SK-N-SH treated with all-trans-retinoic acid at 6 μM for 48 hours (cell line): Measurements from ENCODE around the gene RNF144B.
A peak's percentile ranks its signal among the peaks of the same experiment; 100 is the strongest.

Experiments
- ATAC-seq: fragments of 200-7000 bp; cut with Tn5 transposase; 3 replicates; pipeline ENCODE4 v1.9.1; 2020; ENCODE audit warnings: mild to moderate bottlenecking, moderate library complexity
- ARNTL ChIP-seq: fragments of 450-650 bp; formaldehyde crosslinking; IDR thresholded peaks from 2 replicates; pipeline ENCODE4 v1.5.0; 2020; ENCODE audit warnings: low read depth, mild to moderate bottlenecking, moderate library complexity, borderline replicate concordance
- BACH2 ChIP-seq: fragments of 250-450 bp; sonication (Bioruptor Pico); IDR thresholded peaks from 2 replicates; pipeline ENCODE4 v1.9.0; 2021; ENCODE audit warnings: mild to moderate bottlenecking, borderline replicate concordance
- CSDC2 ChIP-seq: fragments of 250-450 bp; sonication (Bioruptor Pico); IDR thresholded peaks from 2 replicates; pipeline ENCODE4 v1.5.0; 2020; ENCODE audit warnings: mild to moderate bottlenecking, moderate library complexity
- ESRRG ChIP-seq: fragments of 250-450 bp; sonication (Bioruptor Pico); IDR thresholded peaks from 2 replicates; pipeline ENCODE4 v1.6.1; 2021; ENCODE audit warnings: mild to moderate bottlenecking
- GLIS3 ChIP-seq: fragments of 250-450 bp; sonication (Bioruptor Pico); IDR thresholded peaks from 2 replicates; pipeline ENCODE4 v1.5.0; 2020; ENCODE audit warnings: mild to moderate bottlenecking, moderate library complexity
- ISL1 ChIP-seq: fragments of 250-450 bp; sonication (Bioruptor Pico); IDR thresholded peaks from 2 replicates; pipeline ENCODE4 v2.1.2; 2022; ENCODE audit warnings: mild to moderate bottlenecking, moderate library complexity
- OSR1 ChIP-seq: fragments of 250-450 bp; sonication (Bioruptor Pico); IDR thresholded peaks from 2 replicates; pipeline ENCODE4 v1.8.0; 2022; ENCODE audit warnings: moderate library complexity, mild to moderate bottlenecking, inconsistent platforms
- PPARA ChIP-seq: fragments of 250-450 bp; sonication (Bioruptor Pico); IDR thresholded peaks from 2 replicates; pipeline ENCODE4 v1.5.0; 2020; ENCODE audit warnings: mild to moderate bottlenecking, borderline replicate concordance
- RARB ChIP-seq: fragments of 250-450 bp; sonication (Bioruptor Pico); IDR thresholded peaks from 2 replicates; pipeline ENCODE4 v1.8.0; 2021; ENCODE audit warnings: mild to moderate bottlenecking, moderate library complexity
- TCF4 ChIP-seq: fragments of 250-450 bp; sonication (Bioruptor Pico); IDR thresholded peaks from 2 replicates; pipeline ENCODE4 v1.8.0; 2021; ENCODE audit warnings: mild to moderate bottlenecking, moderate library complexity, borderline replicate concordance
- TOX ChIP-seq: fragments of 250-450 bp; sonication (Bioruptor Pico); IDR thresholded peaks from 2 replicates; pipeline ENCODE4 v1.8.0; 2021; ENCODE audit warnings: mild to moderate bottlenecking, moderate library complexity, borderline replicate concordance
- ZC3H10 ChIP-seq: fragments of 250-450 bp; sonication (Bioruptor Pico); IDR thresholded peaks from 2 replicates; pipeline ENCODE4 v1.5.1; 2021; ENCODE audit warnings: mild to moderate bottlenecking, moderate library complexity
- ZFP3 ChIP-seq: fragments of 250-450 bp; sonication (Bioruptor Pico); IDR thresholded peaks from 2 replicates; pipeline ENCODE4 v1.5.0; 2020; ENCODE audit warnings: mild to moderate bottlenecking, moderate library complexity
- ZNF565 ChIP-seq: fragments of 450-650 bp; formaldehyde crosslinking; conservative IDR thresholded peaks from 2 replicates; pipeline ENCODE4 v1.5.0; 2020; ENCODE audit warnings: low read depth, mild to moderate bottlenecking, moderate library complexity
- ZNF70 ChIP-seq: fragments of 450-650 bp; formaldehyde crosslinking; IDR thresholded peaks from 2 replicates; pipeline ENCODE4 v1.5.0; 2020; ENCODE audit warnings: mild to moderate bottlenecking, moderate library complexity
- ZNF8 ChIP-seq: fragments of 450-650 bp; formaldehyde crosslinking; IDR thresholded peaks from 2 replicates; pipeline ENCODE4 v1.5.0; 2020; ENCODE audit warnings: mild to moderate bottlenecking, moderate library complexity
- TF ChIP-seq, protein P1 (sequence below): fragments of 250-450 bp; sonication (Bioruptor Pico); IDR thresholded peaks from 2 replicates; pipeline ENCODE4 v1.5.1; 2021; ENCODE audit warnings: mild to moderate bottlenecking, moderate library complexity
- TF ChIP-seq, protein P2 (sequence below): fragments of 250-450 bp; sonication (Bioruptor Pico); IDR thresholded peaks from 2 replicates; pipeline ENCODE4 v1.5.1; 2020; ENCODE audit warnings: low read depth, mild to moderate bottlenecking, moderate library complexity
- TF ChIP-seq, protein P3 (sequence below): fragments of 250-450 bp; sonication (Bioruptor Pico); IDR thresholded peaks from 2 replicates; pipeline ENCODE4 v1.8.0; 2020; ENCODE audit warnings: mild to moderate bottlenecking, moderate library complexity, borderline replicate concordance
- TF ChIP-seq, protein P4 (sequence below): fragments of 250-450 bp; sonication (Bioruptor Pico); IDR thresholded peaks from 2 replicates; pipeline ENCODE4 v1.8.0; 2021; ENCODE audit warnings: low read depth, mild to moderate bottlenecking, moderate library complexity, borderline replicate concordance

RNF144B gene

DNA sequence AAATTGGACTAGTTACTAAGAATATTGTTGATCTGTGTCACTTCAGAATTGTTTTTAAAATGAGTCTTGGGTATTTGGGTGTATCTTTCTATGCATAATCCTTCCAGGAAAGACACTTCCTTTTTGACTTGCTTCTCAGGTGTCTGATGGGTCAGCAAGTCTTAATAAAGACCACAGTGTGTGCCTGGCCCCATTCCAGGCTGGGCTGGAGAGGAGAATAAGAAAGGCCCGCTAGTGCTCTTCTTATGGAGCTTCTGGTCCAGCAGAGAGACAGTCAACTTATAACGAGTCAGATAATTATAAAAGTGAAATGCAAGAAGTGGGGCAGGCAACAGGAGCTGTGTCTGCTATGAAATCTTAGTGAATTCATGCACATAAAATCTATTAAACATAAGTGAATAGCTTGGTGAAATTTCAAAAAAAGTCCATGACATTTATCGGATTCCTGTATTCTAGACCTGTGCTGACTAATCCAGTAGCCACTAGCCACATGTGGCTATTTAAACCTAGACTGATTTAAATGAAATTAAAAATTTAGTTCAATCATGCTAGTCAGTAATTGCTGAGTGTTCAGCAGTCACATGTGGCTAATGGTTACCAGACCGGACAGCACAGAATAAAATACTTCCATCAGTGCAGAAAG is 42.6 kb downstream of the RNF144B start:
- TF ChIP-seq, protein P1, sequence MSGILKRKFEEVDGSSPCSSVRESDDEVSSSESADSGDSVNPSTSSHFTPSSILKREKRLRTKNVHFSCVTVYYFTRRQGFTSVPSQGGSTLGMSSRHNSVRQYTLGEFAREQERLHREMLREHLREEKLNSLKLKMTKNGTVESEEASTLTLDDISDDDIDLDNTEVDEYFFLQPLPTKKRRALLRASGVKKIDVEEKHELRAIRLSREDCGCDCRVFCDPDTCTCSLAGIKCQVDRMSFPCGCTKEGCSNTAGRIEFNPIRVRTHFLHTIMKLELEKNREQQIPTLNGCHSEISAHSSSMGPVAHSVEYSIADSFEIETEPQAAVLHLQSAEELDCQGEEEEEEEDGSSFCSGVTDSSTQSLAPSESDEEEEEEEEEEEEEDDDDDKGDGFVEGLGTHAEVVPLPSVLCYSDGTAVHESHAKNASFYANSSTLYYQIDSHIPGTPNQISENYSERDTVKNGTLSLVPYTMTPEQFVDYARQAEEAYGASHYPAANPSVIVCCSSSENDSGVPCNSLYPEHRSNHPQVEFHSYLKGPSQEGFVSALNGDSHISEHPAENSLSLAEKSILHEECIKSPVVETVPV (CRISPR knock-in tag), result no peak
- TF ChIP-seq ZC3H10 (CRISPR knock-in tag), result no peak
- TF ChIP-seq ZFP3 (CRISPR knock-in tag), result no peak
- TF ChIP-seq, protein P2, sequence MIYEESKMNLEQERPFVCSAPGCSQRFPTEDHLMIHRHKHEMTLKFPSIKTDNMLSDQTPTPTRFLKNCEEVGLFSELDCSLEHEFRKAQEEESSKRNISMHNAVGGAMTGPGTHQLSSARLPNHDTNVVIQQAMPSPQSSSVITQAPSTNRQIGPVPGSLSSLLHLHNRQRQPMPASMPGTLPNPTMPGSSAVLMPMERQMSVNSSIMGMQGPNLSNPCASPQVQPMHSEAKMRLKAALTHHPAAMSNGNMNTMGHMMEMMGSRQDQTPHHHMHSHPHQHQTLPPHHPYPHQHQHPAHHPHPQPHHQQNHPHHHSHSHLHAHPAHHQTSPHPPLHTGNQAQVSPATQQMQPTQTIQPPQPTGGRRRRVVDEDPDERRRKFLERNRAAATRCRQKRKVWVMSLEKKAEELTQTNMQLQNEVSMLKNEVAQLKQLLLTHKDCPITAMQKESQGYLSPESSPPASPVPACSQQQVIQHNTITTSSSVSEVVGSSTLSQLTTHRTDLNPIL (CRISPR knock-in tag), result no peak
- TF ChIP-seq ESRRG (CRISPR knock-in tag), result no peak
- TF ChIP-seq, all 23 proteins: peak for 0

DNA sequence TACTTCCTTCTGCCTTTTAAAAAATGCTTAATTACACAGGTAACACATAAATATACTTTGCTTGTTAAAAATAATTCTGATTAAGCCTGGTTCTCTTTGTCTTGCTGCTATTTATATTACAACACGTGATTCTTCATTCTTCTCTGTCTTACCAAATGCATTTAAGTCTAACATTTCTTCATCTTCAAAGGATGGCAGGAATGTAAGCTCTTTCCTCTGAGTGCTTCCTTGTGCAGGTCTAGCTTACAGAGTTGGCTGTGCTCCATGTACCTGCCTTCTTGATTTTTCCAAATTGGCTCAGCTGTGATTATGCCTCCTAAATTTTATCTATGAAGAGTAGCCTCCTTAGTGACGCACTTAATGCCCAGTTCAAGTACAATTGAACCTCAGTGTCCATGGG is 44.4 kb downstream of the RNF144B start:
- TF ChIP-seq GLIS3, result no peak
- no peak for TF ChIP-seq OSR1
- TF ChIP-seq TCF4 (CRISPR knock-in tag), result no peak
- no peak for TF ChIP-seq ZC3H10 (CRISPR knock-in tag)
- no peak for TF ChIP-seq RARB (CRISPR knock-in tag)
- TF ChIP-seq, protein P2 (CRISPR knock-in tag), result no peak
- TF ChIP-seq PPARA (CRISPR knock-in tag), result no peak
- TF ChIP-seq BACH2 (CRISPR knock-in tag), result no peak
- TF ChIP-seq, protein P3, sequence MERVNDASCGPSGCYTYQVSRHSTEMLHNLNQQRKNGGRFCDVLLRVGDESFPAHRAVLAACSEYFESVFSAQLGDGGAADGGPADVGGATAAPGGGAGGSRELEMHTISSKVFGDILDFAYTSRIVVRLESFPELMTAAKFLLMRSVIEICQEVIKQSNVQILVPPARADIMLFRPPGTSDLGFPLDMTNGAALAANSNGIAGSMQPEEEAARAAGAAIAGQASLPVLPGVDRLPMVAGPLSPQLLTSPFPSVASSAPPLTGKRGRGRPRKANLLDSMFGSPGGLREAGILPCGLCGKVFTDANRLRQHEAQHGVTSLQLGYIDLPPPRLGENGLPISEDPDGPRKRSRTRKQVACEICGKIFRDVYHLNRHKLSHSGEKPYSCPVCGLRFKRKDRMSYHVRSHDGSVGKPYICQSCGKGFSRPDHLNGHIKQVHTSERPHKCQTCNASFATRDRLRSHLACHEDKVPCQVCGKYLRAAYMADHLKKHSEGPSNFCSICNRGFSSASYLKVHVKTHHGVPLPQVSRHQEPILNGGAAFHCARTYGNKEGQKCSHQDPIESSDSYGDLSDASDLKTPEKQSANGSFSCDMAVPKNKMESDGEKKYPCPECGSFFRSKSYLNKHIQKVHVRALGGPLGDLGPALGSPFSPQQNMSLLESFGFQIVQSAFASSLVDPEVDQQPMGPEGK (CRISPR knock-in tag), result no peak
- no peak for TF ChIP-seq ZNF70 (CRISPR knock-in tag)
- no peak for TF ChIP-seq ZNF8 (CRISPR knock-in tag)
- no peak for TF ChIP-seq ISL1 (CRISPR knock-in tag)
- TF ChIP-seq, protein P4, sequence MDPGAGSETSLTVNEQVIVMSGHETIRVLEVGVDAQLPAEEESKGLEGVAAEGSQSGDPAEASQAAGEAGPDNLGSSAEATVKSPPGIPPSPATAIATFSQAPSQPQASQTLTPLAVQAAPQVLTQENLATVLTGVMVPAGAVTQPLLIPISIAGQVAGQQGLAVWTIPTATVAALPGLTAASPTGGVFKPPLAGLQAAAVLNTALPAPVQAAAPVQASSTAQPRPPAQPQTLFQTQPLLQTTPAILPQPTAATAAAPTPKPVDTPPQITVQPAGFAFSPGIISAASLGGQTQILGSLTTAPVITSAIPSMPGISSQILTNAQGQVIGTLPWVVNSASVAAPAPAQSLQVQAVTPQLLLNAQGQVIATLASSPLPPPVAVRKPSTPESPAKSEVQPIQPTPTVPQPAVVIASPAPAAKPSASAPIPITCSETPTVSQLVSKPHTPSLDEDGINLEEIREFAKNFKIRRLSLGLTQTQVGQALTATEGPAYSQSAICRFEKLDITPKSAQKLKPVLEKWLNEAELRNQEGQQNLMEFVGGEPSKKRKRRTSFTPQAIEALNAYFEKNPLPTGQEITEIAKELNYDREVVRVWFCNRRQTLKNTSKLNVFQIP (CRISPR knock-in tag), result no peak
- no peak for TF ChIP-seq ESRRG (CRISPR knock-in tag)
- TF ChIP-seq ZNF565 (CRISPR knock-in tag), result no peak
- TF ChIP-seq TOX (CRISPR knock-in tag), result no peak
- no peak for TF ChIP-seq CSDC2 (CRISPR knock-in tag)

More for the DNA sequence above, 42.6 kb downstream of the RNF144B start:
- ATAC-seq, result no peak

DNA sequence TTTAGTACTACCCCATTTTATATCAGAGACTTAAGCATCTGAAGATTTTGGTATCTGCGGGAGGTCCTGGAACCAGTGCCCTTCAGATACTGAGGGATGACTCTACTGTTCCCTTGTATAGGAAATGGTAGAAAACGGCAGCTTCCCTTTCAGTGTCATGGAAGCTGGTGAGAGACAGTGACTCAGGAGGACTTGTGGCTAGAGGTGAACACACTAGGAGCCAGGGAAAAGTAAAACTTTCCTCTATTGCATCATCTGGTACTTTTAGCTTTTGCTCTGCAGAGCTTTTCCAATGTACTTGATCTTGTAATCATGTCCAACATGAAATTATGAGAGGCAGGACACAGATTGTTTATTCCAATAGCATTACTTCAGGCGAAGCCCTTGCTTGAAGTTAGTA is 45.0 kb downstream of the RNF144B start:
- TF ChIP-seq RARB (CRISPR knock-in tag), result no peak
- TF ChIP-seq ARNTL (CRISPR knock-in tag), result no peak
- TF ChIP-seq ZNF70 (CRISPR knock-in tag), result no peak
- TF ChIP-seq ZNF565 (CRISPR knock-in tag), result no peak
- no peak for TF ChIP-seq ESRRG (CRISPR knock-in tag)
- TF ChIP-seq, protein P2 (CRISPR knock-in tag), result no peak
- no peak for TF ChIP-seq OSR1
- TF ChIP-seq, protein P4 (CRISPR knock-in tag), result no peak
- TF ChIP-seq GLIS3, result no peak
- no peak for TF ChIP-seq ZC3H10 (CRISPR knock-in tag)
- TF ChIP-seq ISL1 (CRISPR knock-in tag), result no peak
- TF ChIP-seq, protein P1 (CRISPR knock-in tag), result no peak
- no peak for TF ChIP-seq PPARA (CRISPR knock-in tag)
- TF ChIP-seq, protein P3 (CRISPR knock-in tag), result no peak
- no peak for TF ChIP-seq ZNF8 (CRISPR knock-in tag)
- no peak for TF ChIP-seq ZFP3 (CRISPR knock-in tag)
- TF ChIP-seq, all 23 proteins: peak for 0
- no peak; the same call in 2 of the 3 replicates for ATAC-seq

More for the DNA sequence above, 44.4 kb downstream of the RNF144B start:
- peak; percentile 54 for ATAC-seq
